Measurements from ENCODE around the gene HOXC10. TPM values are rescaled to one million over a fixed set of nuclear protein-coding genes. Genes with fewer than 3 reads are reported as not detected.

HOXC10 gene
- polyA plus RNA-seq, 3 donors, result not detected

GRCh38 chr12:53971686-53972085 lies 13.3 kb upstream of the HOXC10 start:
- peaks cover 7 to 26% of the 10 kb centered on the region in 2 donors for H3K36me3 Mint-ChIP-seq
- 33% methylated on average over 2 of the region's 2 CpGs for WGBS (ENCODE audit: insufficient coverage)
- peak overlapping the region in 1 of 2 donors; percentile 76 for H3K4me3 Mint-ChIP-seq

GRCh38 chr12:53972152-53972702 lies 12.7 kb upstream of the HOXC10 start:
- no peaks in the 10 kb centered on the region for H4K20me1 ChIP-seq (ENCODE audit: insufficient read depth, low read length)
- Mint-ChIP-seq H3K9me3 (peaks cover 6 to 72% (median 44%) of the 10 kb centered on the region in 7 donors), H3K4me1 (peaks cover 29% of the 10 kb centered on the region), H3K4me3 (peak overlapping the region in 1 of 2 donors; percentile 76), H3K27me3 (ENCODE audit: low read depth in 3 of 3) (peaks cover 97 to 100% (median 99%) of the 10 kb centered on the region in 3 donors), H3K36me3 (peaks cover 7 to 27% of the 10 kb centered on the region in 2 donors), H3K27ac (no peak overlapping the region)
- H2AFZ ChIP-seq (ENCODE audit: insufficient read depth, low read depth, low read length, poor library complexity, severe bottlenecking), result no peak overlapping the region
- no peak overlapping the region for H3K4me2 ChIP-seq (replicated peaks; ENCODE audit: extremely low read depth, low read length, poor library complexity, severe bottlenecking)
- TF ChIP-seq CTCF (IDR thresholded peaks at IDR 0.05), result no peak
- no peak overlapping the region for H3K9ac ChIP-seq (ENCODE audit: insufficient read depth, low read length, poor library complexity, severe bottlenecking)
- no peak overlapping the region for H3K4me3 ChIP-seq (replicated peaks in 1 of 3; ENCODE audit: low read depth in 2 of 3, low read length in 3 of 3)
- H3K27me3 ChIP-seq (ENCODE audit: control insufficient read depth in 2 of 2, insufficient read depth in 2 of 2, low read length in 2 of 2), result peaks cover 100% of the 10 kb centered on the region in 2 donors
- H3K79me2 ChIP-seq (ENCODE audit: insufficient read depth, low read length), result no peaks in the 10 kb centered on the region
- H3K36me3 ChIP-seq (replicated peaks in 1 of 2; ENCODE audit: control insufficient read depth in 1 of 2, insufficient read depth in 2 of 2, low read length in 2 of 2), result no peaks in the 10 kb centered on the region
- DNase-seq, result no peak
- peaks cover 20 to 82% of the 10 kb centered on the region in 2 donors for H3K9me3 ChIP-seq (replicated peaks in 1 of 2; ENCODE audit: control insufficient read depth in 1 of 2, insufficient read depth in 1 of 2, low read length in 2 of 2)
- peaks cover 10 to 23% of the 10 kb centered on the region in 2 donors for H3K4me1 ChIP-seq (ENCODE audit: control insufficient read depth in 1 of 2, insufficient read depth in 2 of 2, low read length in 2 of 2)
- no peak overlapping the region for H3K27ac ChIP-seq (ENCODE audit: low read depth in 1 of 2, low read length in 2 of 2)
- intact Hi-C loops (cut with micrococcal nuclease), result loop anchor here in 1 of 2 donors (10.0 kb wide), 1 partner anchor 63 kb away; the partner anchor contains the start of gene HOXC5
- WGBS (ENCODE audit: insufficient coverage), result 32% methylated on average over 6 of the region's 9 CpGs

More at GRCh38 chr12:53971686-53972085, 13.3 kb upstream of the HOXC10 start:
- no peak overlapping the region for H3K4me3 ChIP-seq (replicated peaks in 1 of 3; ENCODE audit: low read depth in 2 of 3, low read length in 3 of 3)
- Mint-ChIP-seq H3K9me3 (peaks cover 6 to 70% (median 47%) of the 10 kb centered on the region in 7 donors), H3K4me1 (peaks cover 30% of the 10 kb centered on the region), H3K27ac (no peak overlapping the region), H3K27me3 (ENCODE audit: low read depth in 3 of 3) (peaks cover 97 to 100% (median 99%) of the 10 kb centered on the region in 3 donors)
- no peak overlapping the region for H3K4me2 ChIP-seq (replicated peaks; ENCODE audit: extremely low read depth, low read length, poor library complexity, severe bottlenecking)
- H3K4me1 ChIP-seq (ENCODE audit: control insufficient read depth in 1 of 2, insufficient read depth in 2 of 2, low read length in 2 of 2), result peaks cover 10 to 23% of the 10 kb centered on the region in 2 donors
- H3K79me2 ChIP-seq (ENCODE audit: insufficient read depth, low read length), result no peaks in the 10 kb centered on the region
- peaks cover 22 to 83% of the 10 kb centered on the region in 2 donors for H3K9me3 ChIP-seq (replicated peaks in 1 of 2; ENCODE audit: control insufficient read depth in 1 of 2, insufficient read depth in 1 of 2, low read length in 2 of 2)
- intact Hi-C loops (cut with micrococcal nuclease), result loop anchor here in 1 of 2 donors (10.0 kb wide), 1 partner anchor 63 kb away; the partner anchor contains the start of gene HOXC5
- H4K20me1 ChIP-seq (ENCODE audit: insufficient read depth, low read length), result no peaks in the 10 kb centered on the region
- no peak for TF ChIP-seq CTCF (IDR thresholded peaks at IDR 0.05)
- H2AFZ ChIP-seq (ENCODE audit: insufficient read depth, low read depth, low read length, poor library complexity, severe bottlenecking), result no peak overlapping the region
- no peaks in the 10 kb centered on the region for H3K36me3 ChIP-seq (replicated peaks in 1 of 2; ENCODE audit: control insufficient read depth in 1 of 2, insufficient read depth in 2 of 2, low read length in 2 of 2)
- H3K27ac ChIP-seq (ENCODE audit: low read depth in 1 of 2, low read length in 2 of 2), result no peak overlapping the region
- peaks cover 100% of the 10 kb centered on the region in 2 donors for H3K27me3 ChIP-seq (ENCODE audit: control insufficient read depth in 2 of 2, insufficient read depth in 2 of 2, low read length in 2 of 2)
- H3K9ac ChIP-seq (ENCODE audit: insufficient read depth, low read length, poor library complexity, severe bottlenecking), result no peak overlapping the region
- no peak for DNase-seq

Measured in CD14-positive monocyte (primary cell).